AG04450 (cell line): Measurements from ENCODE around the gene SULT1A1. TPM values are rescaled to one million over a fixed set of nuclear protein-coding genes. Genes with fewer than 3 reads are reported as not detected.
"Not testable (repeated sequence)": the region's sequence is repeated elsewhere in the genome, so short reads cannot be mapped to it uniquely, and the experiment has no call there.

ENCODE experiments used
- CTCF ChIA-PET: fragments of 300-600, 350-600 bp; formaldehyde crosslinking; extraction: SDS; loops from one replicate; lab custom pipeline; 2022; ENCODE audit warnings: antibody characterized with exemption, inconsistent platforms; lab: Charles Lee
- POLR2A ChIA-PET: fragments of 350-600 bp; formaldehyde crosslinking; extraction: SDS; loops from one replicate; lab custom pipeline; 2021; ENCODE audit warnings: antibody characterized with exemption, inconsistent platforms; lab: Yijun Ruan, JAX
- DNase-seq: peaks from one replicate; pipeline ENCODE4 v3.0.0-alpha.2; 2011; ENCODE audit warnings: low read depth, low spot score
- H3K27ac ChIP-seq: one replicate; pipeline ENCODE4 v1.5.1; 2012; ENCODE audit warnings: low read depth, low read length, control low read depth
- H3K27me3 ChIP-seq: one replicate; pipeline ENCODE4 v1.6.0; 2012; ENCODE audit warnings: low read length; ENCODE audit not compliant: control insufficient read depth, insufficient read depth
- H3K4me3 ChIP-seq: 2 replicates; pipeline ENCODE4 v1.5.1; 2011; ENCODE audit warnings: mild to moderate bottlenecking, low read depth, low read length, control low read depth
- H3K9me3 ChIP-seq: 2 replicates; pipeline ENCODE4 v1.5.1; 2012; ENCODE audit warnings: low read length; ENCODE audit not compliant: control insufficient read depth, insufficient read depth
- CTCF ChIP-seq: IDR thresholded peaks from 2 replicates; pipeline ENCODE4 v1.5.1; 2011; ENCODE audit warnings: low read depth, low read length, control low read depth, inconsistent platforms
- polyA plus RNA-seq: library from polyadenylated mRNA; depleted of rRNA; stranded (reverse); fragments of >200 nt; gene quantifications from 2 replicates; pipeline ENCODE4 v1.2.3, GENCODE V29; 2011

Gene SULT1A1
- polyA plus RNA-seq, 1 experiment = 1.6 TPM

GRCh38 chr16:28606291-28607115 lies 3.3 kb downstream of the SULT1A1 start:
- POLR2A ChIA-PET = no interaction called here
- TF ChIP-seq CTCF = no peak

GRCh38 chr16:28604186-28604565 lies 5.7 kb downstream of the SULT1A1 start:
- H3K9me3 ChIP-seq = no peaks in the 10 kb centered on the region
- H3K27ac ChIP-seq = no peak overlapping the region
- TF ChIP-seq CTCF = no peak
- ChIA-PET POLR2A (no interaction called here), CTCF (interaction anchor here (0.6 kb wide), 1 partner anchor 27 kb away, joined by 3 read pairs; no protein-coding TSS in a partner anchor)
- peaks cover 46% of the 10 kb centered on the region for H3K27me3 ChIP-seq
- no peak for DNase-seq
- no peak overlapping the region for H3K4me3 ChIP-seq

More at GRCh38 chr16:28606291-28607115, 3.3 kb downstream of the SULT1A1 start:
- DNase-seq = no peak
- CTCF ChIA-PET = no interaction called here
- Histone ChIP-seq H3K27ac (no peak overlapping the region), H3K4me3 (no peak overlapping the region), H3K27me3 (peaks cover 61% of the 10 kb centered on the region), H3K9me3 (no peaks in the 10 kb centered on the region; the same call in 1 of the 2 replicates)

GRCh38 chr16:28603381-28604185 lies 6.3 kb downstream of the SULT1A1 start:
- ChIA-PET CTCF (interaction anchor here (0.6 kb wide), 2 partner anchors 18 to 26 kb away, joined by 3 to 12 read pairs; no protein-coding TSS in a partner anchor), POLR2A (no interaction called here)
- TF ChIP-seq CTCF = no peak
- H3K4me3 ChIP-seq = no peak overlapping the region
- no peak for DNase-seq
- peaks cover 46% of the 10 kb centered on the region for H3K27me3 ChIP-seq
- no peak overlapping the region for H3K27ac ChIP-seq
- H3K9me3 ChIP-seq = no peaks in the 10 kb centered on the region

- CTCF ChIA-PET = no interaction called here
- peaks cover 40% of the 10 kb centered on the region for H3K27me3 ChIP-seq
- DNase-seq = no peak
- no peak for TF ChIP-seq CTCF
- no peaks in the 10 kb centered on the region for H3K9me3 ChIP-seq
- no peak overlapping the region for H3K27ac ChIP-seq
- POLR2A ChIA-PET = no interaction called here
- no peak overlapping the region for H3K4me3 ChIP-seq
Observed at GRCh38 chr16:28602529-28602928, 7.3 kb downstream of the SULT1A1 start.

- CTCF ChIA-PET, H3K9me3 ChIP-seq, DNase-seq, H3K27ac ChIP-seq, POLR2A ChIA-PET, H3K4me3 ChIP-seq: not testable (repeated sequence)
- H3K27me3 ChIP-seq = peaks cover 37% of the 10 kb centered on the region
Observed at GRCh38 chr16:28602062-28602461, 7.8 kb downstream of the SULT1A1 start.

- POLR2A ChIA-PET, H3K27ac ChIP-seq, CTCF ChIA-PET, H3K4me3 ChIP-seq, DNase-seq, H3K9me3 ChIP-seq: not testable (repeated sequence)
- H3K27me3 ChIP-seq = peaks cover 32% of the 10 kb centered on the region
Observed at GRCh38 chr16:28601589-28601988, 8.3 kb downstream of the SULT1A1 start.

GRCh38 chr16:28600965-28601364 lies 8.9 kb downstream of the SULT1A1 start:
- peaks cover 26% of the 10 kb centered on the region for H3K27me3 ChIP-seq
- DNase-seq, H3K4me3 ChIP-seq, POLR2A ChIA-PET, H3K9me3 ChIP-seq, H3K27ac ChIP-seq, CTCF ChIA-PET: not testable (repeated sequence)
